WTC11 (cell line): ENCODE results near the gene GAL3ST3. TPM values are rescaled to one million over a fixed set of nuclear protein-coding genes. Genes with fewer than 3 reads are reported as not detected.

Experiments used
- ATAC-seq: fragments of 200-7000 bp; cut with Tn5 transposase; 2 replicates; pipeline ENCODE4 v1.10.0; 2021; ENCODE audit warnings: mild to moderate bottlenecking, moderate library complexity
- CTCF ChIA-PET: fragments of 300-600 bp; sonication (Branson Sonifier 250); formaldehyde crosslinking; loops from one replicate; lab custom pipeline; 2021; ENCODE audit warnings: antibody characterized with exemption; lab: Charles Lee
- POLR2A ChIA-PET: fragments of 350-600 bp; sonication (Branson Sonifier 250); formaldehyde crosslinking; loops from one replicate; lab custom pipeline; 2021; ENCODE audit warnings: antibody characterized with exemption; lab: Charles Lee
- DNase-seq: peaks from one replicate; pipeline ENCODE4 v3.0.0; 2021; ENCODE audit warnings: low spot score
- H3K27ac Mint-ChIP-seq: 2 replicates; pipeline ENCODE4 v1.8.0; 2021; ENCODE audit warnings: mixed read lengths
- H3K27me3 Mint-ChIP-seq: 2 replicates; pipeline ENCODE4 v1.8.0; 2021; ENCODE audit warnings: low read depth, mild to moderate bottlenecking, moderate library complexity, mixed read lengths
- H3K36me3 Mint-ChIP-seq: 2 replicates; pipeline ENCODE4 v1.8.0; 2021; ENCODE audit warnings: mixed read lengths
- H3K4me1 Mint-ChIP-seq: 2 replicates; pipeline ENCODE4 v1.8.0; 2022; ENCODE audit warnings: mixed read lengths
- H3K4me3 Mint-ChIP-seq: 2 replicates; pipeline ENCODE4 v1.8.0; 2021; ENCODE audit warnings: mild to moderate bottlenecking, moderate library complexity, mixed read lengths
- H3K9me3 Mint-ChIP-seq: 2 replicates; pipeline ENCODE4 v1.8.0; 2021; ENCODE audit warnings: mixed read lengths
- E2F4 ChIP-seq: sonication (generic); formaldehyde crosslinking; IDR thresholded peaks from 2 replicates; pipeline ENCODE4 v1.8.1; 2022; ENCODE audit warnings: low read depth, mild to moderate bottlenecking, moderate library complexity, missing genetic modification reagents, borderline replicate concordance
- ELF4 ChIP-seq: sonication (generic); formaldehyde crosslinking; IDR thresholded peaks from 2 replicates; pipeline ENCODE4 v1.8.1; 2022; ENCODE audit warnings: low read depth, mild to moderate bottlenecking, moderate library complexity, missing genetic modification reagents
- ESRRA ChIP-seq: sonication (generic); formaldehyde crosslinking; IDR thresholded peaks from 2 replicates; pipeline ENCODE4 v1.8.1; 2022; ENCODE audit warnings: mild to moderate bottlenecking, missing genetic modification reagents, borderline replicate concordance
- GABPB1 ChIP-seq: sonication (generic); formaldehyde crosslinking; IDR thresholded peaks from 2 replicates; pipeline ENCODE4 v1.8.1; 2023; ENCODE audit warnings: mild to moderate bottlenecking, missing genetic modification reagents
- GTF2I ChIP-seq: fragments of 250-450 bp; sonication (Bioruptor Pico); conservative IDR thresholded peaks from 2 replicates; pipeline ENCODE4 v1.4.0; 2021; ENCODE audit warnings: mild to moderate bottlenecking
- HMGA2 ChIP-seq: fragments of 250-450 bp; sonication (Bioruptor Pico); IDR thresholded peaks from 2 replicates; pipeline ENCODE4 v1.4.0; 2021; ENCODE audit warnings: mild to moderate bottlenecking, moderate library complexity
- NR1H2 ChIP-seq: sonication (generic); formaldehyde crosslinking; IDR thresholded peaks from 2 replicates; pipeline ENCODE4 v1.9.0; 2021; ENCODE audit warnings: mild to moderate bottlenecking, moderate library complexity, missing genetic modification reagents
- NR3C1 ChIP-seq: sonication (generic); formaldehyde crosslinking; conservative IDR thresholded peaks from 2 replicates; pipeline ENCODE4 v1.8.1; 2023; ENCODE audit warnings: low read depth, mild to moderate bottlenecking, missing genetic modification reagents
- RELA ChIP-seq: sonication (generic); formaldehyde crosslinking; IDR thresholded peaks from 2 replicates; pipeline ENCODE4 v1.8.1; 2022; ENCODE audit warnings: missing genetic modification reagents, mild to moderate bottlenecking, borderline replicate concordance
- SMAD4 ChIP-seq: sonication (generic); formaldehyde crosslinking; IDR thresholded peaks from 2 replicates; pipeline ENCODE4 v1.8.0; 2022; ENCODE audit warnings: mild to moderate bottlenecking, missing genetic modification reagents
- SOX15 ChIP-seq: fragments of 250-450 bp; sonication (Bioruptor Pico); IDR thresholded peaks from 2 replicates; pipeline ENCODE4 v1.9.0; 2021; ENCODE audit warnings: mild to moderate bottlenecking
- TEAD4 ChIP-seq: sonication (generic); formaldehyde crosslinking; IDR thresholded peaks from 2 replicates; pipeline ENCODE4 v1.8.0; 2022; ENCODE audit warnings: mild to moderate bottlenecking, missing genetic modification reagents
- ZBTB21 ChIP-seq: sonication (generic); formaldehyde crosslinking; IDR thresholded peaks from 2 replicates; pipeline ENCODE4 v1.8.1; 2023; ENCODE audit warnings: mild to moderate bottlenecking, missing genetic modification reagents, borderline replicate concordance
- ZNF263 ChIP-seq: sonication (generic); formaldehyde crosslinking; IDR thresholded peaks from 2 replicates; pipeline ENCODE4 v1.8.1; 2022; ENCODE audit warnings: low read depth, mild to moderate bottlenecking, moderate library complexity, missing genetic modification reagents
- ZNF396 ChIP-seq: fragments of 250-450 bp; sonication (Bioruptor Pico); IDR thresholded peaks from 2 replicates; pipeline ENCODE4 v1.8.0; 2021; ENCODE audit warnings: mild to moderate bottlenecking, moderate library complexity, borderline replicate concordance
- ZNF512 ChIP-seq: sonication (generic); formaldehyde crosslinking; IDR thresholded peaks from 2 replicates; pipeline ENCODE4 v1.8.1; 2022; ENCODE audit warnings: missing genetic modification reagents, borderline replicate concordance
- total RNA-seq: library from RNA; stranded (reverse); gene quantifications from 3 replicates; pipeline ENCODE4 v1.2.3, GENCODE V29; 2021
- TF ChIP-seq, protein P1 (sequence below): sonication (generic); formaldehyde crosslinking; IDR thresholded peaks from 2 replicates; pipeline ENCODE4 v1.8.1; 2023; ENCODE audit warnings: mild to moderate bottlenecking, missing genetic modification reagents
- TF ChIP-seq, protein P2 (sequence below): sonication (generic); formaldehyde crosslinking; IDR thresholded peaks from 2 replicates; pipeline ENCODE4 v1.8.0; 2022; ENCODE audit warnings: mild to moderate bottlenecking, missing genetic modification reagents
- TF ChIP-seq, protein P3 (sequence below): sonication (generic); formaldehyde crosslinking; IDR thresholded peaks from 2 replicates; pipeline ENCODE4 v1.8.1; 2023; ENCODE audit warnings: mild to moderate bottlenecking, missing genetic modification reagents, moderate library complexity

The GAL3ST3 gene
- total RNA-seq, 1 experiment from 2014 or later: 21.3 TPM

GRCh38 chr11:66047541-66048365, 1.2 kb downstream of the GAL3ST3 start:
- TF ChIP-seq ESRRA (CRISPR knock-in tag) (no peak), NR3C1 (no peak), NR1H2 (CRISPR knock-in tag) (no peak), HMGA2 (CRISPR knock-in tag) (no peak), ZNF396 (CRISPR knock-in tag) (no peak), TEAD4 (CRISPR knock-in tag) (no peak), SOX15 (no peak), GABPB1 (CRISPR knock-in tag) (no peak), ELF4 (CRISPR knock-in tag) (no peak), ZNF263 (CRISPR knock-in tag) (no peak), ZNF512 (CRISPR knock-in tag) (no peak), SMAD4 (CRISPR knock-in tag) (no peak)
- TF ChIP-seq, protein P1, sequence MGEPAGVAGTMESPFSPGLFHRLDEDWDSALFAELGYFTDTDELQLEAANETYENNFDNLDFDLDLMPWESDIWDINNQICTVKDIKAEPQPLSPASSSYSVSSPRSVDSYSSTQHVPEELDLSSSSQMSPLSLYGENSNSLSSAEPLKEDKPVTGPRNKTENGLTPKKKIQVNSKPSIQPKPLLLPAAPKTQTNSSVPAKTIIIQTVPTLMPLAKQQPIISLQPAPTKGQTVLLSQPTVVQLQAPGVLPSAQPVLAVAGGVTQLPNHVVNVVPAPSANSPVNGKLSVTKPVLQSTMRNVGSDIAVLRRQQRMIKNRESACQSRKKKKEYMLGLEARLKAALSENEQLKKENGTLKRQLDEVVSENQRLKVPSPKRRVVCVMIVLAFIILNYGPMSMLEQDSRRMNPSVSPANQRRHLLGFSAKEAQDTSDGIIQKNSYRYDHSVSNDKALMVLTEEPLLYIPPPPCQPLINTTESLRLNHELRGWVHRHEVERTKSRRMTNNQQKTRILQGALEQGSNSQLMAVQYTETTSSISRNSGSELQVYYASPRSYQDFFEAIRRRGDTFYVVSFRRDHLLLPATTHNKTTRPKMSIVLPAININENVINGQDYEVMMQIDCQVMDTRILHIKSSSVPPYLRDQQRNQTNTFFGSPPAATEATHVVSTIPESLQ (CRISPR knock-in tag): no peak
- TF ChIP-seq, protein P2, sequence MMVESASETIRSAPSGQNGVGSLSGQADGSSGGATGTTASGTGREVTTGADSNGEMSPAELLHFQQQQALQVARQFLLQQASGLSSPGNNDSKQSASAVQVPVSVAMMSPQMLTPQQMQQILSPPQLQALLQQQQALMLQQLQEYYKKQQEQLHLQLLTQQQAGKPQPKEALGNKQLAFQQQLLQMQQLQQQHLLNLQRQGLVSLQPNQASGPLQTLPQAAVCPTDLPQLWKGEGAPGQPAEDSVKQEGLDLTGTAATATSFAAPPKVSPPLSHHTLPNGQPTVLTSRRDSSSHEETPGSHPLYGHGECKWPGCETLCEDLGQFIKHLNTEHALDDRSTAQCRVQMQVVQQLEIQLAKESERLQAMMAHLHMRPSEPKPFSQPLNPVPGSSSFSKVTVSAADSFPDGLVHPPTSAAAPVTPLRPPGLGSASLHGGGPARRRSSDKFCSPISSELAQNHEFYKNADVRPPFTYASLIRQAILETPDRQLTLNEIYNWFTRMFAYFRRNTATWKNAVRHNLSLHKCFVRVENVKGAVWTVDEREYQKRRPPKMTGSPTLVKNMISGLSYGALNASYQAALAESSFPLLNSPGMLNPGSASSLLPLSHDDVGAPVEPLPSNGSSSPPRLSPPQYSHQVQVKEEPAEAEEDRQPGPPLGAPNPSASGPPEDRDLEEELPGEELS (CRISPR knock-in tag): no peak
- H3K4me3 Mint-ChIP-seq: peak overlapping the region; percentile 84
- no peak for DNase-seq
- H3K27ac Mint-ChIP-seq: no peak overlapping the region
- ATAC-seq: no peak
- H3K27me3 Mint-ChIP-seq: no peaks in the 10 kb centered on the region
- ChIA-PET POLR2A (no interaction called here), CTCF (interaction anchor here (1.3 kb wide), 1 partner anchor 25 kb away, joined by 6 read pairs; no protein-coding TSS in a partner anchor)
- H3K4me1 Mint-ChIP-seq: peaks cover 42% of the 10 kb centered on the region
- peaks cover 24% of the 10 kb centered on the region for H3K36me3 Mint-ChIP-seq
- no peaks in the 10 kb centered on the region for H3K9me3 Mint-ChIP-seq

DNA sequence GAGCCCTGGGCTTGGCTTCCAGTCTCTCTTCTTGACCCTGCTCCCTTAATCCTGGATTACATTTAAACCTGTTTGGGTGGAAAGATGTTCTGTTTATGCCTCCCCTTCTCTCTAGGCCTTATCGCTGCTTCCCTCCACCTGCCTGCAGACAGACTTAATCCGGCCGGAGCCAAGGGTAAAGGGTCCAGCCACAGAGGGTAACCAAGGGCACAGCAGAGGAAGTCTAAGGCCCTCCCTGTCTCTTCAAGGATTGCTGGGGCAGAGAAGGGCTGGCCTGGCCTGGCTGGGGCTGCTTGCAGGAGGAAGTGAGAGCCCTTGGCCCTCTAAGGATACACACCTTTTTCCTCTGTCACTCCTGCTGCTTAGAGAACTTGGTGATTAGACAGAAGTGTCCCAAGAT, 2.1 kb downstream of the GAL3ST3 start:
- H3K4me1 Mint-ChIP-seq: peaks cover 40% of the 10 kb centered on the region
- no peak overlapping the region for H3K27ac Mint-ChIP-seq
- no peak for TF ChIP-seq GTF2I (CRISPR knock-in tag)
- TF ChIP-seq, protein P3, sequence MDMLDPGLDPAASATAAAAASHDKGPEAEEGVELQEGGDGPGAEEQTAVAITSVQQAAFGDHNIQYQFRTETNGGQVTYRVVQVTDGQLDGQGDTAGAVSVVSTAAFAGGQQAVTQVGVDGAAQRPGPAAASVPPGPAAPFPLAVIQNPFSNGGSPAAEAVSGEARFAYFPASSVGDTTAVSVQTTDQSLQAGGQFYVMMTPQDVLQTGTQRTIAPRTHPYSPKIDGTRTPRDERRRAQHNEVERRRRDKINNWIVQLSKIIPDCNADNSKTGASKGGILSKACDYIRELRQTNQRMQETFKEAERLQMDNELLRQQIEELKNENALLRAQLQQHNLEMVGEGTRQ: no peak
- no peak for TF ChIP-seq RELA (CRISPR knock-in tag)
- no peak for TF ChIP-seq E2F4
- no peak for TF ChIP-seq ELF4 (CRISPR knock-in tag)
- TF ChIP-seq ZBTB21: no peak
- no peak overlapping the region for H3K4me3 Mint-ChIP-seq
- ChIA-PET CTCF (interaction anchor here (3.3 kb wide), 1 partner anchor 24 kb away, joined by 48 read pairs; no protein-coding TSS in a partner anchor), POLR2A (no interaction called here)
- DNase-seq: no peak
- no peaks in the 10 kb centered on the region for H3K27me3 Mint-ChIP-seq
- ATAC-seq: no peak
- H3K36me3 Mint-ChIP-seq: peaks cover 23% of the 10 kb centered on the region
- H3K9me3 Mint-ChIP-seq: no peaks in the 10 kb centered on the region
